ENCODE measurements around the gene CTSH. TPM values are rescaled to one million over a fixed set of nuclear protein-coding genes. Genes with fewer than 3 reads are reported as not detected.

Gene CTSH
- total and polyA plus RNA-seq, 2 of the 13 experiments (the other 11 are each of a cell fraction or from before 2014, with no cell fraction given), result 265 to 653 TPM

GRCh38 chr15:78979456-78980320 lies 34.8 kb upstream of the CTSH start (continued):
- peak; percentile 48; the same call in 1 of the 2 replicates for TF ChIP-seq MIER2 (CRISPR knock-in tag; IDR thresholded peaks at IDR 0.05)
- peak; percentile 81; the same call in 1 of the 2 replicates for TF ChIP-seq NFAT5 (CRISPR knock-in tag; IDR thresholded peaks at IDR 0.05)
- peak; percentile 80 for TF ChIP-seq RARA (CRISPR knock-in tag; IDR thresholded peaks at IDR 0.05)
- peak; percentile 67; the same call in 1 of the 2 replicates for TF ChIP-seq ZNF12 (CRISPR knock-in tag; IDR thresholded peaks at IDR 0.05)
- no peak for TF ChIP-seq POLR2AphosphoS2 (IDR thresholded peaks at IDR 0.05; ENCODE audit: low read depth, low read length)
- no peak for TF ChIP-seq E2F1 (CRISPR knock-in tag; IDR thresholded peaks at IDR 0.05)
- TF ChIP-seq MIER3 (CRISPR knock-in tag; IDR thresholded peaks at IDR 0.05; ENCODE audit: borderline replicate concordance), result peak; percentile 81; the same call in 1 of the 2 replicates
- TF ChIP-seq, protein P1, sequence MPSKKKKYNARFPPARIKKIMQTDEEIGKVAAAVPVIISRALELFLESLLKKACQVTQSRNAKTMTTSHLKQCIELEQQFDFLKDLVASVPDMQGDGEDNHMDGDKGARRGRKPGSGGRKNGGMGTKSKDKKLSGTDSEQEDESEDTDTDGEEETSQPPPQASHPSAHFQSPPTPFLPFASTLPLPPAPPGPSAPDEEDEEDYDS (CRISPR knock-in tag; IDR thresholded peaks at IDR 0.05), result no peak; the same call in 1 of the 2 replicates
- TF ChIP-seq SRSF4 (IDR thresholded peaks at IDR 0.05; ENCODE audit: low read depth, low read length, poor library complexity, severe bottlenecking), result no peak
- TF ChIP-seq NR2F1 (CRISPR knock-in tag; IDR thresholded peaks at IDR 0.05), result no peak
- TF ChIP-seq, protein P2, sequence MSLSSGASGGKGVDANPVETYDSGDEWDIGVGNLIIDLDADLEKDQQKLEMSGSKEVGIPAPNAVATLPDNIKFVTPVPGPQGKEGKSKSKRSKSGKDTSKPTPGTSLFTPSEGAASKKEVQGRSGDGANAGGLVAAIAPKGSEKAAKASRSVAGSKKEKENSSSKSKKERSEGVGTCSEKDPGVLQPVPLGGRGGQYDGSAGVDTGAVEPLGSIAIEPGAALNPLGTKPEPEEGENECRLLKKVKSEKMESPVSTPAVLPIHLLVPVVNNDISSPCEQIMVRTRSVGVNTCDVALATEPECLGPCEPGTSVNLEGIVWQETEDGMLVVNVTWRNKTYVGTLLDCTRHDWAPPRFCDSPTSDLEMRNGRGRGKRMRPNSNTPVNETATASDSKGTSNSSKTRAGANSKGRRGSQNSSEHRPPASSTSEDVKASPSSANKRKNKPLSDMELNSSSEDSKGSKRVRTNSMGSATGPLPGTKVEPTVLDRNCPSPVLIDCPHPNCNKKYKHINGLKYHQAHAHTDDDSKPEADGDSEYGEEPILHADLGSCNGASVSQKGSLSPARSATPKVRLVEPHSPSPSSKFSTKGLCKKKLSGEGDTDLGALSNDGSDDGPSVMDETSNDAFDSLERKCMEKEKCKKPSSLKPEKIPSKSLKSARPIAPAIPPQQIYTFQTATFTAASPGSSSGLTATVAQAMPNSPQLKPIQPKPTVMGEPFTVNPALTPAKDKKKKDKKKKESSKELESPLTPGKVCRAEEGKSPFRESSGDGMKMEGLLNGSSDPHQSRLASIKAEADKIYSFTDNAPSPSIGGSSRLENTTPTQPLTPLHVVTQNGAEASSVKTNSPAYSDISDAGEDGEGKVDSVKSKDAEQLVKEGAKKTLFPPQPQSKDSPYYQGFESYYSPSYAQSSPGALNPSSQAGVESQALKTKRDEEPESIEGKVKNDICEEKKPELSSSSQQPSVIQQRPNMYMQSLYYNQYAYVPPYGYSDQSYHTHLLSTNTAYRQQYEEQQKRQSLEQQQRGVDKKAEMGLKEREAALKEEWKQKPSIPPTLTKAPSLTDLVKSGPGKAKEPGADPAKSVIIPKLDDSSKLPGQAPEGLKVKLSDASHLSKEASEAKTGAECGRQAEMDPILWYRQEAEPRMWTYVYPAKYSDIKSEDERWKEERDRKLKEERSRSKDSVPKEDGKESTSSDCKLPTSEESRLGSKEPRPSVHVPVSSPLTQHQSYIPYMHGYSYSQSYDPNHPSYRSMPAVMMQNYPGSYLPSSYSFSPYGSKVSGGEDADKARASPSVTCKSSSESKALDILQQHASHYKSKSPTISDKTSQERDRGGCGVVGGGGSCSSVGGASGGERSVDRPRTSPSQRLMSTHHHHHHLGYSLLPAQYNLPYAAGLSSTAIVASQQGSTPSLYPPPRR (CRISPR knock-in tag; IDR thresholded peaks at IDR 0.05; ENCODE audit: borderline replicate concordance), result no peak; the same call in 1 of the 2 replicates
- peak; percentile 72; the same call in 1 of the 2 replicates for TF ChIP-seq KDM1A (CRISPR knock-in tag; IDR thresholded peaks at IDR 0.05)
- no peak for TF ChIP-seq AKAP8 (CRISPR knock-in tag; IDR thresholded peaks at IDR 0.05)
- TF ChIP-seq ARNT2 (CRISPR knock-in tag; IDR thresholded peaks at IDR 0.05; ENCODE audit: low read depth), result no peak
- no peak for TF ChIP-seq ZNF383 (CRISPR knock-in tag; IDR thresholded peaks at IDR 0.05; ENCODE audit: borderline replicate concordance)
- TF ChIP-seq ZBTB3 (CRISPR knock-in tag; IDR thresholded peaks at IDR 0.05; ENCODE audit: borderline replicate concordance, low read depth), result no peak
- TF ChIP-seq CCAR2 (optimal IDR thresholded peaks at IDR 0.05; ENCODE audit: low read depth, low read length), result no peak
